Muscle layer of colon (tissue), 2 donors: Measurements from ENCODE around the gene ARRB1.
"Not testable (repeated sequence)": the region's sequence is repeated elsewhere in the genome, so short reads cannot be mapped to it uniquely, and the experiment has no call there.

Experiments
- H3K27ac ChIP-seq: one replicate; pipeline ENCODE4 v1.7.0; 2013; ENCODE audit warnings: low read depth, mild to moderate bottlenecking, low read length, moderate library complexity
- H3K27me3 ChIP-seq, 2 donors: one replicate each; pipeline ENCODE4 v1.7.0; 2013; ENCODE audit warnings: low read length in 2 of 2, mild to moderate bottlenecking in 2 of 2; ENCODE audit not compliant: insufficient read depth in 2 of 2, control insufficient read depth in 1 of 2
- H3K36me3 ChIP-seq: one replicate; pipeline ENCODE4 v1.7.0; 2013; ENCODE audit warnings: mild to moderate bottlenecking, low read length; ENCODE audit not compliant: insufficient read depth
- H3K4me1 ChIP-seq: one replicate; pipeline ENCODE4 v1.7.0; 2013; ENCODE audit warnings: mild to moderate bottlenecking, low read length; ENCODE audit not compliant: insufficient read depth
- H3K4me3 ChIP-seq, 2 donors: one replicate each; pipeline ENCODE4 v1.7.0; 2013; ENCODE audit warnings: low read length in 2 of 2, low read depth in 1 of 2, mild to moderate bottlenecking in 1 of 2, moderate library complexity in 1 of 2
- H3K9ac ChIP-seq: one replicate; pipeline ENCODE4 v1.7.0; 2013; ENCODE audit warnings: low read length
- H3K9me3 ChIP-seq: one replicate; pipeline ENCODE4 v1.7.0; 2013; ENCODE audit warnings: mild to moderate bottlenecking, low read length
- donor health status: abdominal sarcoma.
- donor health status: Adenocarcinoma of cecum.

ARRB1 gene

DNA sequence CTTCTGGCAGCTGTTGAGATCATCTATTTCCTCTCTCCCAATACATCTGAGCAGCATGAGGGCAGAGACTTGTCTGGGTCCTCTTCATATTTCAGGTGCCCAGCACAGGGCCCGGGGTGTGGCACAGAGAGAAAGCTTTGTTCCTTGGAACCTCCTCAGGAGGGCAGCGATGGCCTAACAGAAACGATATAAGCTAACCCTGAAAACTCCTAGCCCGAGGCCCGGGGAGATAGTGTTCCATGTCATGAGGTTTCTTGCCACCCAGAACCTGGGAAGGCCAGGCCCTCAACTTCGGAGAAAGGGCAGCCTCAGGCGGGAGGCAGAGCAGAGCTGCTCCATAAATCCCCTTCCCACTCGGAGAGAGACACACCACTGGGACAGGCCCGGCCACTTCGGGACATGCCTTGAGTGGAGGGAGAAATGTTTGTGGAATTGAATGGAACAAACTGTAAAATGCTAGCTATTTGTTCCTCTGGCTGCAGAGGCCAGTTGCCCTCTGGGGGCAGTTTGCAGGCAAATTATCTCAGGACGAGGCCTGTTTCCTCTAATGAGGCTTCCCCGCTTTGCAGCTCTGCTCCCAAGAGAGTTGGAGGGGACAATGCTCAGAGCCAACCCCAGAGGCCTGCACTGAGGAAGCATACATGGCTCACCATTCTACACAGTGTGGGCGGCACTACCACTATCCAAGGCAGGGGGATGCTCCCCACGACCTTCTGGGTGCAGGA, 11.6 kb downstream of the ARRB1 start:
- Histone ChIP-seq H3K9me3 (no peaks in the 10 kb centered on the region), H3K4me3 (peak overlapping the region in 1 of 2 donors; percentile 6), H3K27ac (peak overlapping the region; percentile 93), H3K27me3 (no peaks in the 10 kb centered on the region), H3K4me1 (peaks cover 98% of the 10 kb centered on the region), H3K36me3 (no peaks in the 10 kb centered on the region), H3K9ac (peak overlapping the region; percentile 17)

DNA sequence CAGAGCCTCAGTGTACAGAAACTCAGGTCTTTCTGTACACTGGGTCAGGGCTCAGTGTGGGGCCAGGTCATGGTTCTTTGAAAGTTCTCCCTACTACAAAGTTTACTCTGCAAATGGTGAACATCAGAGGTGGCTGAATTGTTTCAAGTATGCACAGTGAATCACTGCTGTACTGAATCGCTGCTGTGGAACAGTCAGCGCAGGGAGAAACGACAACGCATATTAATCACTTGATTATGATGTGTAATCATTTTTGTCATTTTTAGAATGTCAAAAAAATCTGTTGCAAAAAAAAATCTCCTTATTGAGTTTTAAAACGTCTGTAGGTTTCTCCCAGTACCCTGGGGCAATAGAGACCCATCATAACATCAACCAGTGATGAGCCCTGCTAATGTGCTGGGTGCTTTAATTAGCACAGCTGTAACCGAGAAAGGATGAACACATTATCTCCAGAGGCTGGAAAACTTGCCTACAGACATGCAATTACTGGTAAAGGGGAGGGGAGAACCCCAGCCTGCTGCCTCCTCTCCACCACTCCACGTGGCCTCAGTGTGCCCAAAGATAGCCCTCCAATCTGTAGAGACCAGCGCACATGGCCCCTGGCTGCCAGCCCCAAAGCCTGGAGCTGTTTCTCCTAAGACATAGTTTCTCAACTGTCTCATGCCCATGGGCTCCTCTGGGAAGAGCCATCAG, 12.8 kb downstream of the ARRB1 start:
- Histone ChIP-seq H3K9ac (peak overlapping the region; percentile 17), H3K4me3 (peak overlapping the region in 1 of 2 donors; percentile 6), H3K27ac (peak overlapping the region; percentile 93), H3K27me3 (no peaks in the 10 kb centered on the region), H3K9me3 (no peaks in the 10 kb centered on the region), H3K4me1 (peaks cover 100% of the 10 kb centered on the region), H3K36me3 (no peaks in the 10 kb centered on the region)

DNA sequence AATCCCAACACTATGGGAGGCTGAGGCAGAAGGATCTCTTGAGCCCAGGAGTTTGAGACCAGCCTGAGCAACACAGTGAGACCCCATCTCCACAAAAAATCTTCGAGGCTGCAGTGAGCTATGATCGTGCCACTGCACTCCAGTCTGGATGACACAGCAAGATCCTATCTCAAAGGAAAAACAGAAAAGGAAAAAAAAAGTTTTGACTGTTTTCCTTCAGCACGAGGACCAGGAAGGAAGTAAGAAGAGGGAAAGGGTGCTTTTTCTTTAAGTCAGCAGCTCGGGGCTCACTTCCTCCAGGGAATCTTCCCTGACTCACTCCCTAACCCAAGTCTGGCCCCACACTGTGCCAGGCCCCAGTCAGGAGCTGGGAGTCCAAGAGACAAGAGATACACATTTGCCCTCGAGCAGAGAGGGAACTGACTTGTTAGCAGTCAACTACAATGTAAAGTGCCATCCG, 14.2 kb downstream of the ARRB1 start:
- Histone ChIP-seq H3K9ac (no peak overlapping the region), H3K4me1 (peaks cover 95% of the 10 kb centered on the region), H3K9me3 (no peaks in the 10 kb centered on the region)

DNA sequence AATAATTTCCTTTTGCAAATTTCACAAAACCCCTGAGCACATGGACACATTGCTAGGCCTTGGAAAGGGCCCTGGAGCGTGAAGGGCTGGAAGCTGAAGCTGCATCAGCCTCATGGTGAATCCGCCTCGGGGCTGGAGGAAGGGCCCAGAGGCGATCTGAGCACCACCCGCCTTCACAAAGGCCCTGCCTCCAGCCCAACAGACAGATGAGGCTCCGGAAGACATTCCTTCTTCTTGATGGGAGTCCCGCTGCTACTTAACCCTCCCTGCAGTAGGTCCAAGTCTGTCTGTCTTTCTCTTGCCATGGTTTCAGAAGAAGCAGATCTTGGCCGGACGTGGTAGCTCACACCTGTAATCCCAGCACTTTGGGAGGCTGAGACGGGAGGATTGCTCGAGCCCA, 16.5 kb downstream of the ARRB1 start:
- no peaks in the 10 kb centered on the region for H3K27me3 ChIP-seq
- peak overlapping the region; percentile 93 for H3K27ac ChIP-seq
- H3K9ac ChIP-seq: no peak overlapping the region
- peaks cover 87% of the 10 kb centered on the region for H3K4me1 ChIP-seq
- H3K9me3 ChIP-seq: no peaks in the 10 kb centered on the region
- H3K4me3 ChIP-seq: no peak overlapping the region
- no peaks in the 10 kb centered on the region for H3K36me3 ChIP-seq

More for the DNA sequence above, 14.2 kb downstream of the ARRB1 start:
- Histone ChIP-seq H3K4me3 (no peak overlapping the region), H3K27ac (peak overlapping the region; percentile 93), H3K27me3 (no peaks in the 10 kb centered on the region), H3K36me3 (no peaks in the 10 kb centered on the region)

DNA sequence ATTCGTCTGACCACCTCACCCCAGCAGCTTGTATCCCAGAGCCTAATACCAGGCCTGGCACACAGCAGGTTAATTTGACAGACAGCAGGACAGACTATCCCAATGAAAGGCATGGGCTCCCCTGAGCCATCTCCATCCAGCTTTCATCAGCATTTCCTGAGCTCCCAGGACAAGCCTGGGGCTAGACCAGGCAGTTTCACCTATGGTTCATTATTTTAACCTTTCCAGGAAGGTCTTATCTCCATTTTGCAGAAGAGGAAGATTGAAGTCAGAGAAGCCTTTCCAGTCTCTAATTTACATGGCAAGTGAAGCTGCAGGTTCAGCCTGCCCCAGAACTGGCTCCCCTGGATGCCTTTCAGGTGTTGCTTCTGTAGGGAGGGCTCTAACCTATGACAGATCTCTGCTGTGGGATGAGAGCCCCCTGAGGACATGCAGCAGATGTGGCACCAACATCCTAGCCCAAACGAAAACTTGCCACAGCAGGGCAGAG, 17.0 kb downstream of the ARRB1 start:
- no peak overlapping the region for H3K9ac ChIP-seq
- no peaks in the 10 kb centered on the region for H3K27me3 ChIP-seq
- H3K27ac ChIP-seq: peak overlapping the region; percentile 93
- H3K4me3 ChIP-seq: no peak overlapping the region
- H3K36me3 ChIP-seq: no peaks in the 10 kb centered on the region
- H3K9me3 ChIP-seq: no peaks in the 10 kb centered on the region
- H3K4me1 ChIP-seq: peaks cover 87% of the 10 kb centered on the region

DNA sequence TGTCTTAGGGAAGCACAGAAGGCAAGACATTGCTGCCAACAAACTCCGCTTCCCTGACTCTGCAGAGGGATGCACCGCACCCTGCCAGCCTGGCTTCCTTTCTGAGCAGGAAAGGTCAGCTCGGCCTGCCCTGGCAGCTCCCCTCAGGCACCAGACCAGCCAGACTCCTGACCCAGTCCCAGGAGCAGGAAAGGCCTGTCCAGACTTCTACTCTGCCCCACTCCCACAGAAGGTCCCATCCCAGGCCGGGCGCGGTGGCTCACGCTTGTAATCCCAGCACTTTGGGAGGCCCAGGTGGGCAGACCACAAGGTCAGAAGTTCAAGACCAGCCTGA, 17.7 kb downstream of the ARRB1 start:
- Histone ChIP-seq H3K36me3 (no peaks in the 10 kb centered on the region), H3K4me1 (peaks cover 87% of the 10 kb centered on the region), H3K4me3 (no peak overlapping the region), H3K9me3 (no peaks in the 10 kb centered on the region), H3K27me3 (no peaks in the 10 kb centered on the region), H3K27ac (peak overlapping the region; percentile 93), H3K9ac (no peak overlapping the region)

DNA sequence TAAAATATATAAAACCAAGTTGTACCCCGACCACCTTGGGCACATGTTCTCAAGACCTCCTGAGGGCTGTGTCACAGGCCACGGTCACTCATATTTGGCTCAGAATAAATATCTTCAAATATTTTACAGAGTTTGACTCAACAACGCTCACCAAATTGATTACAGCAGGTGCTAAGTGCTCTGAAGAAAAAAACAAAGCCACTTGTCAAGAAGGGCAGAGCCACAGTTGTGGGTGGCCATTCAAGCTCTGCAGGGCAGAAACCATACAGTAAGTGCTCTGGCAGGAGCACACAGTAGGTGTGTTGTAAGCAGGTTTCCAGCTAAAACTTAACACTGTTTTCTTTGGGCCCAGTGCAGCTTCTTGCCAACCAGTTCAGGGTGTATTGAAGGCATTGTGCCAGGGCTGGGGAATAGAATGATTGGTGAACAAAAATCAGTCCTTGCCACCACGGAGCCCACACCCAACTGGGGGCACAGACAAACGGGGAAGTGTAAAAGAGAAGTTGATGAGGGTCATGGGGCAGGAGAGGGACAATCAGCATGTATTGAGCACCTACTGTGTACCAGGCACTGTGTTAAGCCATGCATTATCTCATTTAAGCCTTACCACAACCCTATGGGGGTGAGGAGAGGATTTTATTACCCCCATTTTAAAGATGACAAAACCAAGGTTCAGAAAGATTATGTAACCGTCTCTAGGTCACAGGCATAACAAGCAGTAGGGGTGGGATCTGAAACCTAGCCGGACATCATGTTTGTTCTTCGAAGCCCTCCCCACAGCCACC, 18.2 kb downstream of the ARRB1 start:
- no peak overlapping the region for H3K9ac ChIP-seq
- H3K36me3 ChIP-seq: no peaks in the 10 kb centered on the region
- peaks cover 87% of the 10 kb centered on the region for H3K4me1 ChIP-seq
- H3K27ac ChIP-seq: peak overlapping the region; percentile 93
- no peaks in the 10 kb centered on the region for H3K9me3 ChIP-seq
- no peaks in the 10 kb centered on the region for H3K27me3 ChIP-seq
- H3K4me3 ChIP-seq: no peak overlapping the region

DNA sequence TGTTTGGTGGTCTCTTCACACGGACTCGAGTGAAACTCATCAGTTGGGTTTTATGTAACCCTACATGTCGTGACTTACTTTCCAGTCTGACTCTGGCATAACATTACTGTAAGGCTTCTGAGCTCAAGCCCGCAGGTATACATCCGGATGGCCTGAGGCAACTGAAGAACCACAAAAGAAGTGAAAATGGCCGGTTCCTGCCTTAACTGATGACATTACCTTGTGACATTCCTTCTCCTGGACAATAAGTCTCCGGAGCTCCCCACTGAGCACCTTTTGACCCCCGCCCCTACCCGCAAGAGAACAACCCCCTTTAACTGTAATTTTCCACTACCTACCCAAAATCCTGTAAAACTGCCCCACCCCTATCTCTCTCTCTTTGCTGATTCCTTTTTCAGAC, 19.7 kb downstream of the ARRB1 start:
- not testable (repeated sequence) for H3K9me3 ChIP-seq, H3K27me3 ChIP-seq, H3K4me3 ChIP-seq, H3K9ac ChIP-seq, H3K36me3 ChIP-seq
- Histone ChIP-seq H3K4me1 (peaks cover 77% of the 10 kb centered on the region), H3K27ac (peak overlapping the region; percentile 49)

DNA sequence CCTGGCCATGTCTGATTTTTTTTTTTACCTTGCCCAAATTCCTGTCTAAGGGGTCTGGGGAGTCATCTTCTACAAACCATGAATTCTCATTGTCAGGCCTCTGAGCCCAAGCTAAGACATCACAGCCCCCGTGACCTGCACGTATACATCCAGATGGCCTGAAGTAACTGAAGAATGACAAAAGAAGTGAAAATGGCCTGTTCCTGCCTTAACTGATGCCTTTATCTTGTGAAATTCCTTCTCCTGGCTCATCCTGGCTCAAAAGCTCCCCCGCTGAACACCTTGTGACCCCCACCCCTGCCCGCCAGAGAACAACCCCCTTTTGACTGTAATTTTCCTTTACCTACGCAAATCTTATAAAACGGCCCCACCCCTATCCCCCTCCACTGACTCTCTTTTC, 20.2 kb downstream of the ARRB1 start:
- H3K9ac ChIP-seq, H3K4me3 ChIP-seq, H3K9me3 ChIP-seq, H3K27me3 ChIP-seq, H3K36me3 ChIP-seq: not testable (repeated sequence)
- peaks cover 77% of the 10 kb centered on the region for H3K4me1 ChIP-seq
- H3K27ac ChIP-seq: peak overlapping the region; percentile 81

DNA sequence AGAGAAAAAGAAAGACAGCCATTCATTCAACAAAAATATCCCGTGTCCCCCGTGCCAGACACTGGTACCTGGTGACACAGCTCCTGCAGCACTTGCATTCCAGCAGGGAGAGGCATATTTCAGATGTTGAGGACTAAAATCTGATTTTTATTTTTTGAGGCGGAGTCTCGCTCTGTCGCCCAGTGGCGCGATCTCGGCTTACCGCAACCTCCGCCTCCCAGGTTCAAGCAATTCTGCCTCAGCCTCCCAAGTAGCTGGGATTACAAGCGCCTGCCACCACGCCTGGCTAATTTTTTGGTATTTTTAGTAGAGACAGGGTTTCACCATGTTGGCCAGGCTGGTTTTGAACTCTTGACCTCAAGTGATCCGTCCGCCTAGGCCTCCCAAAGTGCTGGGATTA, 20.6 kb downstream of the ARRB1 start:
- not testable (repeated sequence) for H3K9ac ChIP-seq, H3K4me3 ChIP-seq, H3K9me3 ChIP-seq, H3K36me3 ChIP-seq, H3K27me3 ChIP-seq
- Histone ChIP-seq H3K4me1 (peaks cover 77% of the 10 kb centered on the region), H3K27ac (peak overlapping the region; percentile 81)

DNA sequence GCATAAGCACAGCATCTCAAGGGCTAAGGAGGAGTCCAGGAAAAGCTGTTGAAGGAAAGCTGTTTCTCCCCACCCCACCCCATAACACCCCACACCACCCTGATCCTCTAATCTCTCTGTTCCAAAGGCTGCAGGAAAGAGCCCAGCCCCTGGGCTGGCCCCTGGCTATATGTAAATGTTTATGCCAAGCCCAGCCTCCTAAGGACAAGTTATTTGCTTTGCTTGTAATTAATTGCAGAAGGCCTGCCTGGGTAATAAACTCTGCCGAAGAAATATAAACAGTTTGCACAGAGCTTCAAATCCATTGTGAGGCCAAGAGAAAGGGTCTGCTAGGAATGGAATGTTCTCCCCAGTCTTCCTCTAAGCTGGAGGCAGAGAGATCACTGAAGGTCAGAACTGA, 21.2 kb downstream of the ARRB1 start:
- H3K27ac ChIP-seq: peak overlapping the region; percentile 81
- H3K36me3 ChIP-seq: no peaks in the 10 kb centered on the region
- no peaks in the 10 kb centered on the region for H3K27me3 ChIP-seq
- H3K4me1 ChIP-seq: peaks cover 76% of the 10 kb centered on the region
- no peaks in the 10 kb centered on the region for H3K9me3 ChIP-seq
- H3K4me3 ChIP-seq: peak overlapping the region in 1 of 2 donors; percentile 18
- H3K9ac ChIP-seq: no peak overlapping the region
